Osteoblast (primary cell): ENCODE measurements around the gene METTL17. TPM values are rescaled to one million over a fixed set of nuclear protein-coding genes. Genes with fewer than 3 reads are reported as not detected.
"Not testable (repeated sequence)": the region's sequence is repeated elsewhere in the genome, so short reads cannot be mapped to it uniquely, and the experiment has no call there.

Experiments used
- DNase-seq: peaks from one replicate; pipeline ENCODE4 v3.0.0; 2011; ENCODE audit warnings: low spot score, mixed read lengths; ENCODE audit not compliant: insufficient read length; ENCODE audit errors: missing footprints
- H2AFZ ChIP-seq: 2 replicates; pipeline ENCODE4 v1.6.0; 2011; ENCODE audit warnings: mild to moderate bottlenecking, low read length
- H3K27ac ChIP-seq: 2 replicates; pipeline ENCODE4 v1.5.1; 2011; ENCODE audit warnings: mild to moderate bottlenecking, low read depth, low read length, moderate library complexity
- H3K27me3 ChIP-seq: 2 replicates; pipeline ENCODE4 v1.6.0; 2012; ENCODE audit warnings: mild to moderate bottlenecking, control low read depth, inconsistent platforms, low read length, moderate library complexity; ENCODE audit not compliant: insufficient read depth
- H3K36me3 ChIP-seq: 2 replicates; pipeline ENCODE4 v1.5.1; 2011; ENCODE audit warnings: mild to moderate bottlenecking, low read length, control low read depth, moderate library complexity; ENCODE audit not compliant: insufficient read depth
- H3K4me1 ChIP-seq: 2 replicates; pipeline ENCODE4 v1.5.1; 2011; ENCODE audit warnings: mild to moderate bottlenecking, low read length, control low read depth, moderate library complexity; ENCODE audit not compliant: insufficient read depth
- H3K4me2 ChIP-seq: 2 replicates; pipeline ENCODE4 v1.6.0; 2011; ENCODE audit warnings: mild to moderate bottlenecking, low read length; ENCODE audit not compliant: insufficient read depth
- H3K4me3 ChIP-seq: fragments of 200-600 bp; sonication (generic); 3 replicates; pipeline ENCODE4 v1.5.1; 2012; ENCODE audit warnings: mild to moderate bottlenecking, low read length, inconsistent platforms; ENCODE audit not compliant: insufficient read depth
- H3K79me2 ChIP-seq: 2 replicates; pipeline ENCODE4 v1.6.0; 2012; ENCODE audit warnings: mild to moderate bottlenecking, low read length, control low read depth, inconsistent platforms; ENCODE audit not compliant: insufficient read depth
- H3K9me3 ChIP-seq: 2 replicates; pipeline ENCODE4 v1.5.1; 2011; ENCODE audit warnings: low read depth, low read length, control low read depth
- H4K20me1 ChIP-seq: 2 replicates; pipeline ENCODE4 v1.6.0; 2012; ENCODE audit warnings: mild to moderate bottlenecking, low read length, control low read depth; ENCODE audit not compliant: insufficient read depth
- total RNA-seq: library from RNA; depleted of rRNA; stranded (reverse); fragments of >200 nt; gene quantifications from 2 replicates; pipeline ENCODE4 v1.2.3, GENCODE V29; 2012
- TF ChIP-seq, protein P1 (sequence below): IDR thresholded peaks from 2 replicates; pipeline ENCODE4 v1.5.1; 2011; ENCODE audit warnings: mild to moderate bottlenecking, low read depth, low read length, moderate library complexity; ENCODE audit errors: extremely low read depth

Gene METTL17
- total RNA-seq, 1 donor = 50.3 TPM

DNA sequence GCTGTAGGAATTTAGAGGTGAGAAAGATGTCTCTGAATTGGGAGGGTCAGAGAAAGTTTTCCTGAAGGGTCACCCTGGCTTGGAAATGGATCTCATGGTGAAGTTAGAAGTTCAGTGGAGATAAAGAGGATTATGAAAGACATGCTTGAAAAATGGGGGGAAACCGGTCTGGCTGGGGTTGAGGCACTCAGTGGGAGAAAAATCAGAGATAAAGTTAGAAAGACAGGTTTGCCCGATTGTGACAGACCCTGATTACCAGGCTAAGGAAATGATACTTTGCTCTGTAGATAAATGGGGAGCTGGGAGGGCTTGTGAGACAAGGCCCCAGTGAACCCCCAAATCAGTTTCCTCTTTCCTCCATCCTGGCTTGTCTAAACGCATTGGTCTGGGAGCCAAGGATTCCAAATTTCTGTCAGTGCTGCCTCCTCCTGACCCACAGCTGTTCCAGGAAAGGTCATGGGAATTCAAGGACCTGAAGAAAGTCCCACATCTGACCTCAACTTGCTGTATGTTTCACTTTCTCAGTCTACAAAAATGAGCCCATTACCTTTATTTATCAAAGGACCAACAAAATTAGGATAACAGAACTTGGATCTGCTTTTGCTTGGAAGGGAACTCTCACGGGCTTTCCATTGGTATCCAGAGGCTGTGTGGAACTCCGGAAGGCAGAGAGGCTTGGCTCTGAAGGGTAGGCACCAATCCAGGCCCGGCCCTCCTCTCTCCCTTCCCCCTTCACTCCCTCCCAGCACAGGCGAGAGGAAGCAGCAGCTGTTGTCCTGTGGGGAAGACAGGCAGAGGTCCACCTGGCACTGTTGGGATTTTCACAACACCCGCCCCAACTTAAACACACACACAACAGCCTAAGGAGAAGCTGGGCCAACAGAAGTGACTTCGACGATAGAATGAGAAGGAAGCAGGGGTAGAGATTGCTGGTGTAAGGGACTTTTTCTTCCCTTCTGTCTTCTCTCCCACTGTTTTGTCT is 49.0 kb downstream of the METTL17 start:
- TF ChIP-seq, protein P1, sequence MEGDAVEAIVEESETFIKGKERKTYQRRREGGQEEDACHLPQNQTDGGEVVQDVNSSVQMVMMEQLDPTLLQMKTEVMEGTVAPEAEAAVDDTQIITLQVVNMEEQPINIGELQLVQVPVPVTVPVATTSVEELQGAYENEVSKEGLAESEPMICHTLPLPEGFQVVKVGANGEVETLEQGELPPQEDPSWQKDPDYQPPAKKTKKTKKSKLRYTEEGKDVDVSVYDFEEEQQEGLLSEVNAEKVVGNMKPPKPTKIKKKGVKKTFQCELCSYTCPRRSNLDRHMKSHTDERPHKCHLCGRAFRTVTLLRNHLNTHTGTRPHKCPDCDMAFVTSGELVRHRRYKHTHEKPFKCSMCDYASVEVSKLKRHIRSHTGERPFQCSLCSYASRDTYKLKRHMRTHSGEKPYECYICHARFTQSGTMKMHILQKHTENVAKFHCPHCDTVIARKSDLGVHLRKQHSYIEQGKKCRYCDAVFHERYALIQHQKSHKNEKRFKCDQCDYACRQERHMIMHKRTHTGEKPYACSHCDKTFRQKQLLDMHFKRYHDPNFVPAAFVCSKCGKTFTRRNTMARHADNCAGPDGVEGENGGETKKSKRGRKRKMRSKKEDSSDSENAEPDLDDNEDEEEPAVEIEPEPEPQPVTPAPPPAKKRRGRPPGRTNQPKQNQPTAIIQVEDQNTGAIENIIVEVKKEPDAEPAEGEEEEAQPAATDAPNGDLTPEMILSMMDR = no peak
- Histone ChIP-seq H3K36me3 (no peaks in the 10 kb centered on the region), H3K4me1 (peaks cover 12% of the 10 kb centered on the region), H3K4me2 (peak overlapping the region; percentile 10), H3K27me3 (peaks cover 22% of the 10 kb centered on the region), H3K9me3 (no peaks in the 10 kb centered on the region), H2AFZ (peak overlapping the region; percentile 16), H3K4me3 (no peak overlapping the region), H4K20me1 (no peaks in the 10 kb centered on the region), H3K79me2 (no peaks in the 10 kb centered on the region), H3K27ac (no peak overlapping the region)
- peak; percentile 60 for DNase-seq

DNA sequence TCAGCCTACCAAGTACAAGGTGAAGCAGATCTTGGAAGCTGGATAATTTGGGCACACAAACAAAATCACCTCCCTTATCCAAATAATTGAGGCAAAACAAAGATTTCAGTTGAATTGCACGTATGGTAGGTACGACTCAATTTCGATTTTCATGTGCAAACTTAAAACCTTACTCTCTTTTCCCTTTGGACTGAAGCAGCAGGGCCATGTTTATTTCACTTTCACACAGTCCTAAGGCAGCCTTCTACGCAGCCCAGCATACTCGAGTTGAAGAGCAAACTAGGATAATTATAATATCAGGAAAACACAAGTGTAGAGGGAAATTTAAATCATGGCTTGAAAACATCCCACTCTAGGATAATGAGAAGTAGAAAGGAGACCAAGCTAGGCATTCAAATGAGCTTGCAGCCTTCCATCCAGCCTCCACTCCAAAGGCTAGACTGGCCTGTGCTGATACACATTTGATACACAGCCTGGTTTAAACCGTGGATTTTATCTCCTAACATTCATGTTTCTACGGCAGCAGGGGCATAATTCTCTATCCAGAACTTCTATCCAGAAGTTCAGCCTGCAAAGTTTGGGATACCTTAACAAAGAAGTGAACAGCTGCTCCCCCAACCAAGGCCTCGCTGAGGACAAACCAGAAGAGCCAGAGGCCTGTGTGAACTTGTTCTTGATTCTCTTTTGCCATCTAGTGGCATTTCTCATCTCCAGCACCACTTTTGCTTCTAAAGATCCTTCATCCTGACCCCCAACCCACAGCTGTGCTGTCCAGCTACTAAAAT is 50.0 kb downstream of the METTL17 start:
- Histone ChIP-seq H3K27ac (no peak overlapping the region), H3K4me2 (no peak overlapping the region), H3K27me3 (peaks cover 18% of the 10 kb centered on the region)

DNA sequence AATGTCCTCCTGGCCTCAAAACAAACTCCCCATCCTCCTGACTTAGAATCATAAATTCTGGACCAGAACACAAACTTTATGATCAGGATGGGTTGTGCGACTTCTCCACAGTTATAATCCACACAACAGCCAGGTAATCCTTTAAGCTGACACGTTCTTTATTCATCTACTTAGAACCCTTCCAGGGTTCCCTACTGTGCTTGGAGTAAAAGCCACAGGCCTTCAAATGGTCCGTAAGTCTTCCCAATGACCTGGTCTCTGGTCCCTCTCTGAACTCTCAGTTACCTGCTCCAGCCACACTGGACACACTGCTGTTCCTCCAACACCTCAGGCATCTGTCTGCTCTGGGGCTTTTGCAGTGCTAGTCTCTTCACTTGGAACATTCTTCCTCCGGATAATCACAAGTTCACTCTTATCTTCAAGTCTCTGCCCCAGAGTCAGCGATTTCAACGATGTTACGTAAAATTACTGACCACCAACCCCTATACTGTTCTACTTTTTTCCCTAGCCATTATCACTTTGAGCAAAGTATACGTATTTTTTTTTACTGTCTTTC is 50.7 kb downstream of the METTL17 start:
- no peaks in the 10 kb centered on the region for H3K79me2 ChIP-seq
- H3K9me3 ChIP-seq = no peaks in the 10 kb centered on the region
- peaks cover 12% of the 10 kb centered on the region for H3K4me1 ChIP-seq
- TF ChIP-seq, protein P1 = no peak
- H3K4me3 ChIP-seq = no peak overlapping the region
- DNase-seq = no peak
- no peaks in the 10 kb centered on the region for H3K36me3 ChIP-seq
- H3K4me2 ChIP-seq = no peak overlapping the region
- H3K27me3 ChIP-seq = peaks cover 17% of the 10 kb centered on the region
- no peak overlapping the region for H3K27ac ChIP-seq
- H2AFZ ChIP-seq = no peak overlapping the region
- H4K20me1 ChIP-seq = no peaks in the 10 kb centered on the region

More for the DNA sequence above, 50.0 kb downstream of the METTL17 start:
- TF ChIP-seq, protein P1 = peak; percentile 66
- Histone ChIP-seq H4K20me1 (no peaks in the 10 kb centered on the region), H3K4me3 (no peak overlapping the region), H3K9me3 (no peaks in the 10 kb centered on the region), H2AFZ (peak overlapping the region; percentile 11), H3K79me2 (no peaks in the 10 kb centered on the region), H3K4me1 (peaks cover 12% of the 10 kb centered on the region), H3K36me3 (no peaks in the 10 kb centered on the region)
- peak; percentile 80 for DNase-seq

DNA sequence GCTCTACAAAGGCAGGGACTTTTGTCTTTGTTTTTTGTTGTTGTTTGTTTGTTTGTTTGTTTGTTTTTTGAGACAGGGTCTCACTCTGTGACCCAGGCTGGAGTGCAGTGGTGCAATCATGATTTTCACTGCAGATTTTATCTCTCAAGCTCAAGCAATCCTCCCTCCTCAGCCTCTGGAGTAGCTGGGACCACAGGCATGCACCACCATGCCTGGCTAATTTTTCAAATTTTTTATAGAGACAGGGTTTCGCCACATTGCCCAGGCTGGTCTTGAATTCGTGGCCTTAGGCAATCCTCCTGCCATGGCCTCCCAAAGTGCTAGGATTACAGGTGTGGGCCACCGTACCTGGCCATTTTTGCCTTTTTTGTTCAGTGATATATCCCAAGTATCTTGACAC is 51.2 kb downstream of the METTL17 start:
- H3K27ac ChIP-seq, H3K4me2 ChIP-seq, H3K9me3 ChIP-seq, H4K20me1 ChIP-seq, DNase-seq, H3K36me3 ChIP-seq, H3K4me3 ChIP-seq, H2AFZ ChIP-seq, H3K79me2 ChIP-seq: not testable (repeated sequence)
- Histone ChIP-seq H3K4me1 (peaks cover 12% of the 10 kb centered on the region), H3K27me3 (peaks cover 13% of the 10 kb centered on the region)
